GM12874 (cell line): ENCODE results near the gene RTRAF.

Experiments
- TF ChIP-seq, protein P1 (sequence below): IDR thresholded peaks from 2 replicates; pipeline ENCODE4 v1.5.1; 2011; ENCODE audit warnings: low read depth, mild to moderate bottlenecking, control low read depth, low read length, moderate library complexity; ENCODE audit not compliant: insufficient read depth

The RTRAF gene

DNA sequence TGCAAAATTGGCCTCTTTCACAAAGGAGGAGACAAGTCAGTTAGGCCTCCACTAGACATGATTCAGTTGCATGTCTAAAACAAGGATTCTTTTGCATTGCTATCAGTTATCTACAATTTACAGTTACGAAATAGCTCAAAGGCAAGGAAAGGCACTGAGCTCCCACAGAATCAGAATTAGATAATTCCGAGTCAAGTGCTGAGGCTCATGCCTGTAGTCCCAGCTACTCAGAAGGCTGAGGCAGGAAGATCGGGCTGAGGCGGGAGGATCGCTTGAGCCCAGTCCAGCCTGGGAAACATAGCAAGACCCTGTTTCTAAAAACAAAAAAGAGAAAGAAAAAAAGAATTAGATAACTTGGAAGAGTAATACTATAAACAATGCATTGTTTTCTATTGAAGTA, 12.3 kb upstream of the RTRAF start:
- TF ChIP-seq, protein P1, sequence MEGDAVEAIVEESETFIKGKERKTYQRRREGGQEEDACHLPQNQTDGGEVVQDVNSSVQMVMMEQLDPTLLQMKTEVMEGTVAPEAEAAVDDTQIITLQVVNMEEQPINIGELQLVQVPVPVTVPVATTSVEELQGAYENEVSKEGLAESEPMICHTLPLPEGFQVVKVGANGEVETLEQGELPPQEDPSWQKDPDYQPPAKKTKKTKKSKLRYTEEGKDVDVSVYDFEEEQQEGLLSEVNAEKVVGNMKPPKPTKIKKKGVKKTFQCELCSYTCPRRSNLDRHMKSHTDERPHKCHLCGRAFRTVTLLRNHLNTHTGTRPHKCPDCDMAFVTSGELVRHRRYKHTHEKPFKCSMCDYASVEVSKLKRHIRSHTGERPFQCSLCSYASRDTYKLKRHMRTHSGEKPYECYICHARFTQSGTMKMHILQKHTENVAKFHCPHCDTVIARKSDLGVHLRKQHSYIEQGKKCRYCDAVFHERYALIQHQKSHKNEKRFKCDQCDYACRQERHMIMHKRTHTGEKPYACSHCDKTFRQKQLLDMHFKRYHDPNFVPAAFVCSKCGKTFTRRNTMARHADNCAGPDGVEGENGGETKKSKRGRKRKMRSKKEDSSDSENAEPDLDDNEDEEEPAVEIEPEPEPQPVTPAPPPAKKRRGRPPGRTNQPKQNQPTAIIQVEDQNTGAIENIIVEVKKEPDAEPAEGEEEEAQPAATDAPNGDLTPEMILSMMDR, result no peak

DNA sequence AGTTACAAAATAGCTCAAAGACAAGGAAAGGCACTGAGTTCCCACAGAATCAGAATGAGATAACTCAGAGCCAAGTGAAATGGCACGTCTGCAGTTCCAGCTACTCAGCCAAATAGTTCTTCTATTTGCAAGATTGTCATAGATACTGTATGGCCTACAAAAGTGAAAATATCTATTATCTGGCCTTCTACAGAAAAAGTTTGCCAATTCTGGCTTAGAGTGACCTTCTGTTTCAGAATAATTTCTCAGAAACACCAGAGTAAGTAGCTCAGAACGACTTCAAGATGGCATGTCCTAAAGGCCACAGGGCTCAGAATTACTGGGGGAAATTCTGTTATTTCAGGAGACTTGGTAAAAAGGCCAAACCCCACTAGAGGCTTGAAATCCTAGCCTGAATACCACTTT, 10.7 kb upstream of the RTRAF start:
- TF ChIP-seq, protein P1, result no peak

DNA sequence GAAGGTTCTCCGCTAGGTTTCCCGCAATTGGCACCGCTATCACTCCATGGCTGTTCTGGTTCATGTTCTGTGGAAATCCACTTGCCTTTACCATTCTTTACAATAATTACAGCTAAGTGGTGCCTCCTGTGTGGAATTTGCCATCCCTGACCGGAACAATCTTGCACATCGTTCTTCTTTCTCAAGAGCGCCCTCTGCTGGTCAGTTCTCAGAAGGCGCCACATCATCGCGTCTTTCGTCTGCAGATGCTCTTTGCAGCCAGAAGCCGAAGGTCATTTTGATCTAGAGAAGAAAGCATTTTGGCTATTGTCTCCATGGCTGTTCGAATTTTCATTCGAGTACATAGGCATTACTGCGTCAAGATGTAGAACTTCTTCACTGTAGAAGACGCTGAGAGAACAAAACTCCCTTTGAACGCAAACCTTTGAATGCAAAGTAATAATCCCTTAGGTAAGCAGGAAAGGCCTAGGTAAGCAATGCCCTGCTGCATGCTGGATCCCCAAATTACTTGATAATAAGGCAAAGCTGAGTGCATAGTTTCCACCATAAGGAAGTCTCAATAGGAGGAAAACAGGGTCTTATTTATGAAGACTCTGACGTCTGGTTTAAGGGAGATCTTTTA, 10.1 kb upstream of the RTRAF start:
- TF ChIP-seq, protein P1, result peak; percentile 84

DNA sequence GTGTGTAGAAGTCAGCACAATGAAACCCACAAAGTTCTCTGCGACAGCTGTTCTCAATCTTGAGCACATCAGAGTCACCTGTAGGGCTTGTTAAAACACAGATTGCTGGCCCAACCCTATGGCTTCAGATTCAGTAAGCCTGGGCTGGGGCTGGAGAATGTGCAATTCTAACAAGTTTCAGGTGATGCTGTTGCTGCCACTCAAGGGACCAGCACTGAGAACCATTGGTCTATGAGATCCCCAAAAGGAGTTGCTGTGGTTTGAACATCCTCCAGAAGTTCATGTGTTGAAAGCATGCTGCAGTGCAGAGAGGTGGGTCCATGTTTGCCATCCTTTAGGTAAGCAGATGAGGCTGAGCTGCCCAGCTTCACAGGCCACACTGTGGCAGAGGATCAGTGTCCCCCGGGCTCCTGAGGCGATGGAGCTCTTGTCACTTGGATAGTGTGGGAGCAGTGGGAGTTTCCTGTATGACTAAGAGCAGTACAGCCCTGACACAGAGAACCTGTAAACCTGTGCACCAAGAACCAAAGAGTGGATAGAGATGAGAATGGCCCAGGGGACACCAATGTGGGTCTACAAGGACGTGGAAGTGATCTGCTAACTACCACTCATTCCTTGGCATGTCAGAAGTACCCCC, 8.0 kb upstream of the RTRAF start:
- TF ChIP-seq, protein P1, result no peak

DNA sequence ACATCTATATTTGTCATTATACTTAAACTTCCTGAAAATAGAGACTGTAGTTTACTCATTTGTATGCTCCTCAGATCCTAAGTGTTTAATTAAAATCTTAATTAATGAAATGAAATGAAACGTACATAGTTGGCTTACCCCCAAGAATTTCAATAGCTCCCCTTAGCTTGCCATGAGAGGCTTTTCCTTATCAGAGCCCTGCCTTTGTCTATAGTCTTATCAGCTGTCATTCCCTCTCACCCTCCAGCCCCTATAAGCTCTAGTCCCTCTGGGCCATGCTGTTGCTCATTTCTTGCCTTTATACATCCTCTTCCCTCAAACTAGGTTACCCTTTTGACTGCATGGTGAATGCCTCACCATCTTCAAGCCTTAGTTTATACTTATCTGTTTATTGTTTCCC, 1.1 kb upstream of the RTRAF start:
- TF ChIP-seq, protein P1, result no peak

DNA sequence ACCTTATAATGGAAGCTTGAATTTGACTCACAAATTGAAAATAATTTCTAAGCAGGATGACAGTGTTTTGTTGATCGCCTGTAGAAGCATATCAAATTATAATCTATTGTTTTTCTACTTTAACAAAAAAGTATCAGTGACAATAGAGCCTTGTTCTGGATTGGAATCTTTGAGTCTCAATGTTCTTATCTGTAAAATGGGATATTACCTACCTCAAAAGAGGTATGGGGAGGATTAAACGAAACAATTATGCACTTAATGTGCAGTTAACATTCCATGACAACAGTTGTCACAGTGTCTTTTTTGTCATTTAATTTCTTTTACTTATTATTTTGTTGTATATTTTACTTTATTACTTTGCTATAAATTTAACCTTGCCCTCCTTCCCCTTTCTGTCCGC, 1.1 kb downstream of the RTRAF start:
- TF ChIP-seq, protein P1, result no peak

DNA sequence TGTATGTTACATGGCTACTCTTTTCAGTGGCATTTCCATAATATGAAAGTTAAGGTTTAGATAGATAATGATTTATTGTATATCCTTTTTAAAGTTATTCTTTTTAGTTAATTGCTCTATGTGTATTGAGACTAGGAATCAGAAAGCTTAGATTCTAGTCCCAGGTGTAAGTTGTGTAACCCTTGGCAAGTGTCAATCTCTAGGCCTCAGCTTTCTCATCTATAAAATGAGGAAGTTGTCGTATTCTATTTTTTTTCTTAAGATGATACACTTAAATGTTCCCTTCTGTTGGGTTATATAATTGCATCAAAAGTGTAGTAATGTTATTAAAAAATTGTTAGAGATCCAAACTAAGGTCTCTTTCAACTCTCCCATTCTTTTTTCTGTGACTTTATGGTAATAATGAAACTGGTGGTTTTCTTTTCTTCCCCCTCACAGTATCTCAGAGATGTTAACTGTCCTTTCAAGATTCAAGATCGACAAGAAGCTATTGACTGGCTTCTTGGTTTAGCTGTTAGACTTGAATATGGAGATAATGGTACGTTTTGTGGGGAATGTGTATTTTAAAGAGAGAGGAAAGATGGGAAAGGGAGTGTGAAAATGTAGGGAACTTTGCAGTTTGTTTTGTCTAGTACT, 4.1 kb downstream of the RTRAF start:
- TF ChIP-seq, protein P1, result no peak
